ENCODE measurements around the gene UBE2G1.
A peak's percentile ranks its signal among the peaks of the same experiment; 100 is the strongest.
"Not testable (repeated sequence)": the region's sequence is repeated elsewhere in the genome, so short reads cannot be mapped to it uniquely, and the experiment has no call there.

UBE2G1 gene

DNA sequence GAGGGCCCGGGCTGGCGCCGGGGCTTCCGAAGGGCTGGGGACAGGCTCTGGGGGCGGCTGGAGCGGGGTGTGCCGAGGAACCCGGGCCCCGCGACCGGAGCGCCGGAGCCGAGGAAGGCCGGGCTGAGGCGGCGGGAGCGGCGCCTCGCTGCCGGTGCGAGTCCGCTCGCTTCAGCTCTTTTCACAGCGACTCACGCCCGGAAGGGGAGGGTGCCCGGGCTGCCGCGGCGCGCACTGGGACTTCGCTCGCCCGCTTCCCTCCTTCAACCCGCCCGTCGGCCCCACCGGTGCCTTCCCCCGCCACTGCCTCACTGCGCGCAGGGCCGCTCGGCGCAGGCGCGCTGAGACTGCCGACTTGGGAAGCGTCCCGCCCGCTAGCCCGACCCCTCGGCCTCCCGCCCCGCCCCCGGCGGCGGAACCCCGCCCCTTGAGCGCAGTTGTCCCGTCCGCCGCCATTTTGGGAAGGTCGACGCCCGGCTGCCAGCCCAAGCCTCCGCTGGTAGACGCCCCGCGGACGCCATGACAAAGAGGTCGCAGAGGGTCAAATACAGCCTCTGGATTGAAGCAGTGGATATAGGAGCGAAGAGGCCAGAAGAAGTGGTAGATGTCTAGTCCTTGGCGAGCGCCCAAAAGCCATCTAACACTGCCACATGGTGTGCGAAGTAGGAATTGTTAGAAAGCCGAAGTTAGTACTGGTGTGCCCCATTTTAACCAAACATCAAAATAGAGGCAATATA, at the start of gene UBE2G1:
TSS of gene UBE2G1 (minus strand) at position 349 of the 737 bp plus-strand sequence. CDS start 359 bp downstream, outside the sequence.
- peak; percentile 99 for DNase-seq

DNA sequence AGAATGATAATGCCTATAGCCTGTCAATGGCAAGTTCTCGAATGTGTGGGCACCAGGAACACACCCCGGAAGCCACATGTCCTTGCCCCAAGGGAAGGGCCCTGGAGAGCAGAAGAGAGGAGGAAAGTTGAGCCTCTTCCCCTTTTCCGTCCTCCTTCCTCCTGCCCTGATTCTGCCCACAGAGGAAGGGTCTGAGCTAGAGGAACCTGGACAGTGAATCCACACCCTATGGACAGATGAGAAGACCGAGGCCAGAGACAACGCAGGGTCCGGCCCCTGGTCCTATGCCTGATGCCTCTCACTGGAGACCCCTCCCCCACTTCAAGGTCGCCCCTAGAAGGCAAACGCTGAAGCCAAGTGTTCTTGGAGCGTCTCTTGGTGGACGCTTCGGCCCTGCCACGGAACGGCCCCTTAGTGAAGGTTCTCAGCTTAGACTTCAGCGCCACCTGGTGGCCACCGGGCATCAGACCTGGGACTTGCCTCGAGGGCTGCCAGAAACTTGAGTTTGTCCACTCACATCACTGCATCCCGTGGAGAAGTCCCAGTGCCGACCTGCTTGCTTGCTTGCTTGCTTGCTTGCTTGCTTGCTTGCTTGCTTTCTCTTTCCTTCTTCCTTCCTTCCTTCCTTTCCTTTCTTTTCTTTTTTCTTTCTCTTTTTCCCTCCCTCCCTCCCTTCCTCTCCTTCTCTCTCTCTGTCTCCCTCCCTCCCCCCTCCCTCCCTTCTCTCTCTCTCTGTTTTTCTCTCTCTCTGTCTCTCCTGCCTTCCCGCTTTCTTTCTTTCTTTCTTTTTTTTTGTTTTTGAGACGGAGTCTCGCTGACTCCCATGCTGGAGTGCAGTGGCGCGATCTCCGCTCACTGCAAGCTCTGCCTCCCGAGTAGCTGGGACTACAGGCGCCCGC, 46.7 kb upstream of the UBE2G1 start:
- DNase-seq: peak; percentile 86 to 87

DNA sequence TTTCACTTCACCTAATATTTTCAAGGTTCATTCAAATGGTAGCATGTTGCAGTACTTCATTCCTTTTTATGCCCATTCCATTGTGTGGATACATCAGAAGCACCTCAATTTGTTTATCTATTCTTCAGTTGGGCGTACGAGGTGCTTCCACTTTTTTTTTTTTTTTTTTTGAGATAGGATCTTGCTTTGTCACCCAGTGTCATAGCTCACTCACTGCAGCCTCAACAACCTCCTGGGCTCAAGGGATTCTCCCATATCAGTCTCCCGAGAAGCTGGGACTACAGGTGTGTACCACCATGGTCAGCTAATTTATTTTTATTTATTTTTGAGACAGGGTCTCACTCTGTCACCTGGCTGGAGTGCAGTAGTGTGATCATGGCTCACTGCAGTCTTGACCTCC, 44.7 kb upstream of the UBE2G1 start:
- DNase-seq: no peak

DNA sequence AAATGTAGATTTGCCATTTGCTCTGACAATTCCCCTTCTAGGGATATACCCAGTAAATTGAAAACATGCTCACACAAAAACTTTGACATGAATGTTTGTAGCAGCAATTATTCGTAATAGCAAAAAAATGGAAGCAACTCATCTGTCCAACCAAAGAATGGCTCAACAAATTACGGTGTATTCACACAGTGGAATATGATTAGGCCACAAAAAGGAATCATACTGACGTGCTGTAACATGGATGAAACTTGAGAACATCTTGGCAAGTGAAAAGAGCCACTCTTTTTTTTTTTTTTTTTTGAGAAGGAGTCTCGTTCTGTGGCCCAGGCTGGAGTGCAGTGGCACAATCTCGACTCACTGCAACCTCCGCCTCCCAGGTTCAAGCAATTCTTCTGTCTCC, 43.2 kb upstream of the UBE2G1 start:
- no peak for DNase-seq

DNA sequence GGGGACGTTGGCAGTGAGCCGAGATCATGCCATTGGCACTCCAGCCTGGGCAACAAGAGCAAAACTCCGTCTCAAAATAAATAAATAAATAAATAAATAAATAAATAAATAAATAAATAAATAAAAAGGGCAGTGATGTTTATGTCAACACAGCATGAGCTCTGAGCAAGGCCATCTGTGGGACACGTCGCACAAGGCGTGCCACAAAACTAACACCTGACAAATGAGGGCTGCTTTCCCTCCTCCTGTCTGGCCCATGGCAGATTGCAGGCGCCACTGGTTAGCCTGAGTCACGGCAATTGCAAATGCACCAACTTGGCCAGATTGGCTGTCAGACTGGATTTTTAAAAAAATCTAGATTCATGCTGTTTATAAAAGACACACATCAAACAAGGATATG, 41.4 kb upstream of the UBE2G1 start:
- DNase-seq: no peak

DNA sequence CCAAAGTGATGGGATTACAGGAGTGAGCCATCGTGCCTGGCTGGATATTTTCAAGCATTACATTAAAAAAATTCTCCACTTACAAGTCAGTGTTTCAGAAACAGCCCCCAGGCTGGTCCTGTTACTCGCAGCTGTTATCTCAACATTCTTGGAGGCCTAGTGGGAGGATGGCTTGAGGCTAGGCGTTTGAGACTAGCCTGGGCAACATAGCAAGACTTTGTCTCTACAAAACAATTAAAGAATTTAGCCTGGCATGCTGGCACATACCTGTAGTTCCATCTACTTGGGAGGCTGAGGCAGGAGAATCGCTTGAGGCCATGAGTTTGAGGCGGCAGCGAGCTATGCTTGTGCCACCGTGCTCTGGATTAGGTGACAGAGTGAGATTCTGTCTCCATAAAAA, 40.7 kb upstream of the UBE2G1 start:
- no peak for DNase-seq

DNA sequence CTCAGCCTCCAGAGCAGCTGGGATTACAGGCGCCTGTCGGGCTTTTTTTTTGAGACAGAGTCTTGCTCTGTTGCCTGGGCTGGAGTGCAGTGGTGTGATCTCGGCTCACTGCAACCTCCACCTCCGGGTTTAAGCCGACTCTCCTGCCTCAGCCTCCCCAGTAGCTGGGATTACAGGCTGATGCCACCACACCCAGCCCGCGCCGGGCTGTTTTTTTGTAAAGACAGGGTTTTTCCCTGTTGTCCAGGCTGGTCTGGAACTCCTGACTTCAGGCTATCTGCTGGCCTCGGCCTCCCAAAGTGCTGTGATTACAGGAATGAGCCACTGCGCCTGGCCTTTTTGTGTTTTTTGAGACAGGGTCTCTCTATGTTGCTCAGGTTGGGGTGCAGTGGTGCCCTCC, 39.9 kb upstream of the UBE2G1 start:
- DNase-seq: no peak

- no peak for DNase-seq
Measured at GRCh38 chr17:4405699-4406098, 39.2 kb upstream of the UBE2G1 start.

DNA sequence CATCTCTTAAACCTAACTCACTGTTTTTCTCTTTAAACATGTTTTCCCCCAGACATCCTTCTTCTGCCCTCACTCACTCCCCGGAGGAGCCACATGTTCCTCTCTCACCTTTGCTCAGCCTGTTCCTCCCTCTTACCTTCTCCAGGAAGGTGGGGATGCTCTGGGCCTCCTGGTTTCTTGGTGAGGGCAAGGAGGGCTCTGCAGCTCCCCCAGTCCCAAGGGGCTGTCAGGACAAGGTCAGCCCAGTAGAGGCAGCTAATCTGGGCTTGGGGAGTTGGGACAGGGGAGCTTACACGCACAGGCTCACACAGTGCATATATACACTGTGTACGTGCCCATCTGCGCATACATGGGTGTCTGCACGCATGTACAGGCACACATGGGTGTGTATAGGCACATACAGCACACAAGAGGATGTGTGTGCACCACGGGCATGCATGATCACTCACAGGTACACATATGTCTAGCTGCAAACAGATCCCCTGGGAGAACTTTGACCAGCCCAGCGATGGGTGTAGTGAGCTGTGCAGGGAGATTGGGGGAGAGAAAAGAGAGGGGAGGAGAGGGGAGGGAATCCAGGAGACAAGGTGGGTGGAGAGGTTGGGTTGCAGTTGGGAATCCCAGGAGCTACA, 38.7 kb upstream of the UBE2G1 start:
- DNase-seq: no peak

DNA sequence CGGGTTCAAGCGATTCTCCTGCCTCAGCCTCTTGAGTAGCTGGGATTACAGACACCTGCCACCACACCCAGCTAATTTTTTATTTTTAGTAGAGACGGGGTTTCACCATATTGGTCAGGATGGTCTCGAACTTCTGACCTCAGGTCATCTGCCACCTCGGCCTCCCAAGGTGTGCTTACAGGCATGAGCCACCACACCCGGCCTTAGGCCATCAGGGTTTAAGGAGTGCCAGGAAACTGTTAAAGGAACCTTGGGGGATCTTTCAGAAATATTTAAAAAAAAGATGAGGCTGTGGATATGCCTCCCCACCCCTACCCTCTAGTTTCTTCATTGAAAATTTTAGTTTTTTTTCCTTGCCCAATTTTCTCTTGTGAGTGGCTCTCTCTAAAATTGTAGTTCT, 31.4 kb upstream of the UBE2G1 start:
- no peak for DNase-seq

DNA sequence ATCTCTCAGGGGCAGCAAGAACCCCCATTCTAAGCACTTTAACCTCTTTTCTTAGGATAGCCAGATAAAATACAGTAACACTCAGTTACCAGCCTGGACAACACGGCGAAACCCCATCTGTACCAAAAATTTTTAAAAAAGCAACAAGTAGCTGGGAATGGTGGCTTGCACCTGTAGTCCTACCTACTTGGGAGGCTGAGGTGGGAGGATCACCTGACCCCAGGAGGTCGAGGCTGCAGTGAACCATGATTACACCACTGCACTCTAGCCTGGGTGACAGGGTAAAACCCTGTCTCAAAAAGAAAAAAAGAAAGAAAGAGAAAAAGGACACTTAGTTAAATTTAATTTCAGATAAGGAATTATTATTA, 28.6 kb upstream of the UBE2G1 start:
- DNase-seq: no peak

DNA sequence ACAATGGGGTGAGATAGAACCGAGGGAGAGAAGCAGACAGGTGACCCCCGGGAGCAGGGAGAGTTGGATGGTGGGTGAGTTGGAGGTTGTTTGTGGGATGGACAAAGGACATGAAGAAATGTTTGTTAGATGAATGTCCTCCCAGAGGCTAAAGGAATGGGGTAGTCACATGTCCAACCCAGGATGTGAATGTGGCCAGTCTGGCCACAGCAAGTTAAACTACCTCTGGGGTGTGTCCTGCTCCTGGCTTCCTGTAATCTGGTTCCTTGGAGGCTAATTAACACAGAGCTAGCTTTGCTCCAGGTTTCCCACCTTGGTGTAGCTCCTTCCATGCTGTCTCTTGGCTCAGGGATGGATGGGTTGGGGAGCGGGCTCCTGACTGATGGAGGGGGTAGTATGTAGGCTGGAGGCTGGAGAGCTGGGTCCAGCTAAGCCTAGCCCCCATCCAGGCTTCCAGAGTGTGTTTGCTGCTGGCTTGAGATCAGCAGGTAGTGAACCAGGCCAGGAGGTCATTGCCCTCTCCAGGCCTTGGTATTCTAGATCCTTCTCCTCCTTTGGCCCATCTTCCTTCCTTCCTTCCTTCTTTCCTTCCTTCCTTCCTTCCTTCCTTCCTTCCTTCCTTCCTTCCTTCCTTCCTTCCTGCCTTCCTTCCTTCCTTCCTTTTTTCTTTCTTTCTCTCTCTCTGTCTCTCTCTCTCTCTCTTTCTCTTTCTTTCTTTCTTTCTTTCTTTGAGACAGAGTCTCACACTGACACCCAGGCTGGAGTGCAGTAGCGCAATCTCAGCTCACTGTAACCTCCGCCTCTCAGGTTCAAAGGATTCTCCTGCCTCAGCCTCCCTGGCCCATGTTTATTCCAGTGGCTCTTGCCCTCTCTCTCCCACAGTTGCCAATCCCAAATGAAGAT, 28.0 kb upstream of the UBE2G1 start:
- DNase-seq: no peak

DNA sequence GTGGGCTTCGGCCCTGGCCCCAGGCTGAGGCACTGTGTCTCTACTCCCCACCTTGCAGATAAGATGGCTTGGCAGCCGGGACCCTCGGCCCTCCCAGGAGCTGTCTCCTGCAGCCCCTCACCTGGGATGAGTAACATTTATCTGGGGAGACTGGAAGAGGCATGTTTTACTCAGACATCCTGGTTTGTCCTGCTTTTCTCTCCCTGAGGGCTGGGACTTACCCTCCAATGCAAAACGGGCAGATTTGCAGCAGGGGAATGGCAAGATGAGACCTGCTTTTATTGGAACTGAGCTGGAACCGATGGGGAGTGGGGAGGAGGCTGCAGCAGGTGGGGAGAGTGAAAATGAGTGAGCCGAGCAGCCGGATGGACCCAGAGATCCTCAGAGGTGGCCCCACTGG, 27.3 kb upstream of the UBE2G1 start:
- no peak for DNase-seq

GRCh38 chr17:4389079-4389478, 22.6 kb upstream of the UBE2G1 start:
- DNase-seq: no peak

DNA sequence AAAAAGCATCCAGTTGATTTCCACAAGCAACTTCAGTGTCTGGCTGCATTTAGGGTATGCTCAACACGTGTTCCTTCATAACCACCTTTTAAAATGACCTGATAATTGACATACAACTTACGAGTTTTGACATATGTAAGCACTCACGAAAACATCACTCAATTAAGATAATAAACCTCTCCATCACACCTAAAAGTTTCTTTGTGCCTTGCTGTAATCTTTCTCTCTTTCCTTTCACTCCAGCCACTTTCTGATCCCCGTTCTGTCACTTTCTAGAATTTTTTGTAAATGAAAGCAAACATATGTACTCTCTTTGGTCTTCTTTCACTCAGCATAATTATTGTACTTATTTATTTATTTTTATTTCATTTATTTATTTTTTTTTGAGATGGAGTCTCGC, 20.7 kb upstream of the UBE2G1 start:
- no peak for DNase-seq

- DNase-seq: no peak
Measured at GRCh38 chr17:4386406-4386805, 19.9 kb upstream of the UBE2G1 start.

DNA sequence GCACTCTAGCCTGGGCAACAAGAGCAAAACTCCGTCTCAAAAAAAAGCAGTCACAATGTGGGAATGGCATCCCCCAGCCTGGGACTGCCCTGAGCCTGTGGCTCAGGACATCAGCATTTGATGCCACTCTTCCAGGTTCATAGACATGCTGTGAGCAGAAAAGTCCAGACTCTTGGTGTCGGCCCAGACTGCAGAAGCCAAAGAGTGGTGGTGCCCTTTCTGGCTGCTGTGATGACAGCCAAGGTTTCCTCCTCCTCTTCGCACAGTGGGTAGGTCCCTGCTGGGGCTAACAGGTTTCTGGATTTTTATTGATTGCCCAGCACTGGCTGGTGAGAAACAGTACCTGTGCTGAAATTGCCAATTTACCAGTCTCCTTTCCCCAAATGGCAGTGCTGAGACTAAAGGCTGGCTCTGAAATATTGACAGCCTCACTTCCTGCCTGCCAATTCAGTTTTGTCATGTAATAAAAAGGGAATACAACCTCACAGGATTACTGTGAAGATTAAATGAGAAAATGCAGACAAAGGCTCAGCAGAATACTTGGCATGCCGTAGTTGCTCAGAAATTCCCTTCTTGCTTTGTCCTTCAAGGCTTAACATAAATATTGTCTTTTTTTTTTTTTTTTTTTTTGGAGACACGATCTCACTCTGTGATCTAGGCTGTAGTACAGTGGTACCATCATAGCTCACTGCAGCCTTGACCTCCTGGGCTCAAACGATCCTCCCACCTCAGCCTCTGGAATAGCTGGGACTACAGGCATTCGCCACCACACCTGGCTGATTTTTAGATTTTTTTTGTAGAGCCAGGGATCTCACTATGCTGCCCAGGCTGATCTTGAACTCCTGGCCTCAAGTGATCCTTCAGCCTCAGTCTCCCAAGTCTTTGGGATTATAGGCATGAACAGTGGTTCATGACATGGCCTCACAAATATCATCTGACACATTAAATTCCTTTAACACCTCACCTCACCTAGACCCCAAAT, 15.5 kb upstream of the UBE2G1 start:
- DNase-seq: no peak

GRCh38 chr17:4378626-4379025, 12.2 kb upstream of the UBE2G1 start:
- DNase-seq: no peak

DNA sequence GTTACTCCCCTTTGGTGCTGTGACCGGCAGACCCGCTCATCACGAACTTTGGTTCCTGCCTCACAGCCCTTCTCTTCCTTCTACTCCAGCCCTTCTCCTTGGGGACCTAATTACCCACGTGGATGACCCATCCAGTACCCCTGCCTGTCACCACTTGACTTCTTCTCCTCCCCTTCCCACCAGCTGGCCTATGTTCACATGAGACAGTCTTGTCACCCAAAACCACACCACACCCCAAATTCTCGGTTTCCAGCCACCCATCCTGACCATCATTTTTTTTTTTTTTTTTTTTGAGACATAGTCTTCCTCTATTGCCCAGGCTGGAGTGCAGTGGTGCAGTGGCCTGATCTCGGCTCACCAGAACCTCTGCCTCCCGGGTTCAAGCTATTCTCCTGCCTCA, 10.8 kb upstream of the UBE2G1 start:
- not testable (repeated sequence) for DNase-seq

DNA sequence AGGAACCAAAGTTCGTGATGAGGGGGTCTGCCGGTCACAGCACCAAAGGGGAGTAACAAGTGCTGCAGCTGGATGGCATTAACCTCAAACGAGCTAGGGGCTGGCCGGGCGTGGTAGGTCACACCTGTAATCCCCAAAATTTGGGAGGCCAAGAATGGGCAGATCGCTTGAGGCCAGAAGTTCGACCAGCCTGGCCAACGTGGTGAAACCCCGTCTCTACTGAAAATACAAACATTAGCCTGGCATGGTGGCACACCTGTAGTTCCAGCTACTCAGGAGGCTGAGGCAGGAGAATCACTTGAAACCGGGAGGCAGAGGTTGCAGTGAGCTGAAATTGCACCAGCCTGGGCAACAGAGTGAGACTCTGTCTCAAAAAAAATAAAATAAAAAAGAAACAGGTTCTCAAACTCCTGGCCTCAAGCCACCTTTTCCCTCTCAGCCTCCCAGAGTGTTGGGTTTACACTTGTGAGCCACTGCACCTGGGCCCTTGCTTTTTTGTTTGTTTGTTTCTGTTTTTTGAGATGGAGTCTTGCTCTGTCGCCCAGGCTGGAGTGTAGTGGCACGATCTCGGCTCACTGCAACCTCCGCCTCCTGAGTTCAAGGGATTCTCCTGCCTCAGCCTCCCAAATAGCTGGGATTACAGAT, 9.4 kb upstream of the UBE2G1 start:
- DNase-seq: not testable (repeated sequence)
